IMR-90 (cell line): Measurements from ENCODE around the gene KCNN3. TPM values are rescaled to one million over a fixed set of nuclear protein-coding genes. Genes with fewer than 3 reads are reported as not detected.

Source experiments
- ATAC-seq: fragments of 200-7000 bp; cut with Tn5 transposase; 2 replicates; pipeline ENCODE4 v1.9.1; 2020; ENCODE audit warnings: low read depth, mild to moderate bottlenecking, moderate library complexity
- BruUV-seq: library from RNA; stranded (reverse); fragments of 400-500 nt; replicated peaks from 2 replicates; lab custom pipeline; 2021; lab: Mats Ljungman, UMichigan
- CTCF ChIA-PET: fragments of 300-600 bp; formaldehyde crosslinking; extraction: SDS; loops from one replicate; lab custom pipeline; 2021; ENCODE audit warnings: antibody characterized with exemption; lab: Yijun Ruan, JAX
- POLR2A ChIA-PET: fragments of 300-600 bp; sonication (Branson Sonifier 250); formaldehyde crosslinking; loops from one replicate; lab custom pipeline; 2022; ENCODE audit warnings: antibody characterized with exemption; ENCODE audit not compliant: unreplicated experiment; lab: Charles Lee
- DNase-seq: peaks from one replicate; pipeline ENCODE4 v3.0.0; 2013
- H2AFZ ChIP-seq: replicated peaks from 2 replicates; pipeline ENCODE3; 2013; ENCODE audit warnings: low read length, mild to moderate bottlenecking; ENCODE audit not compliant: poor library complexity
- H2AK5ac ChIP-seq: 2 replicates; pipeline ENCODE4 v1.6.1; 2013; ENCODE audit warnings: low read depth, low read length, inconsistent platforms
- H2AK9ac ChIP-seq: replicated peaks from 2 replicates; pipeline ENCODE3; 2013; ENCODE audit warnings: mild to moderate bottlenecking, low read depth, low read length, moderate library complexity; ENCODE audit not compliant: poor library complexity
- H2BK120ac ChIP-seq: 2 replicates; pipeline ENCODE4 v1.6.1; 2013; ENCODE audit warnings: low read depth, low read length, inconsistent platforms
- H2BK15ac ChIP-seq: 3 replicates; pipeline ENCODE4 v1.6.1; 2013; ENCODE audit warnings: low read depth, low read length, inconsistent platforms
- H2BK20ac ChIP-seq: 2 replicates; pipeline ENCODE4 v1.6.1; 2013; ENCODE audit warnings: low read depth, mild to moderate bottlenecking, inconsistent platforms, low read length, moderate library complexity
- H2BK5ac ChIP-seq: 2 replicates; pipeline ENCODE4 v1.6.1; 2013; ENCODE audit warnings: mild to moderate bottlenecking, low read depth, low read length, inconsistent platforms; ENCODE audit not compliant: poor library complexity, severe bottlenecking
- H3K14ac ChIP-seq: replicated peaks from 2 replicates; pipeline ENCODE4 v1.6.1; 2013; ENCODE audit warnings: low read depth, low read length, inconsistent platforms
- H3K18ac ChIP-seq: 2 replicates; pipeline ENCODE4 v1.6.1; 2013; ENCODE audit warnings: low read depth, low read length, control low read depth
- H3K23ac ChIP-seq: 2 replicates; pipeline ENCODE4 v1.6.1; 2013; ENCODE audit warnings: low read depth, low read length, inconsistent platforms
- H3K27ac ChIP-seq: 2 replicates; pipeline ENCODE4 v1.5.1; 2013; ENCODE audit warnings: mild to moderate bottlenecking, control low read depth, low read length; ENCODE audit not compliant: insufficient read depth
- H3K27me3 ChIP-seq: 2 replicates; pipeline ENCODE4 v1.6.1; 2013; ENCODE audit warnings: low read length; ENCODE audit not compliant: control insufficient read depth, insufficient read depth
- H3K36me3 ChIP-seq: 2 replicates; pipeline ENCODE4 v1.6.1; 2013; ENCODE audit warnings: low read length, mixed read lengths; ENCODE audit not compliant: control insufficient read depth, insufficient read depth
- H3K4ac ChIP-seq: 2 replicates; pipeline ENCODE4 v1.6.1; 2013; ENCODE audit warnings: low read depth, low read length, inconsistent platforms
- H3K4me1 ChIP-seq: 2 replicates; pipeline ENCODE4 v1.6.1; 2013; ENCODE audit warnings: low read length, mixed read lengths; ENCODE audit not compliant: control insufficient read depth, insufficient read depth
- H3K4me2 ChIP-seq: 2 replicates; pipeline ENCODE4 v1.6.1; 2013; ENCODE audit warnings: low read depth, mild to moderate bottlenecking, control low read depth, low read length, moderate library complexity
- H3K4me3 ChIP-seq: 2 replicates; pipeline ENCODE4 v1.5.1; 2013; ENCODE audit warnings: low read depth, mild to moderate bottlenecking, control low read depth, low read length, moderate library complexity; ENCODE audit not compliant: insufficient read depth
- H3K56ac ChIP-seq: 2 replicates; pipeline ENCODE4 v1.6.1; 2013; ENCODE audit warnings: low read length, inconsistent platforms; ENCODE audit not compliant: insufficient read depth; ENCODE audit errors: extremely low read depth
- H3K79me1 ChIP-seq, 2 experiments: 2 replicates each; pipeline ENCODE4 v1.6.1; 2013; ENCODE audit warnings: low read length in 2 of 2, inconsistent platforms in 1 of 2, low read depth in 1 of 2
- H3K9ac ChIP-seq: 2 replicates; pipeline ENCODE4 v1.6.1; 2013; ENCODE audit warnings: low read depth, low read length, control low read depth
- H3K9me1 ChIP-seq: 2 replicates; pipeline ENCODE4 v1.6.1; 2013; ENCODE audit warnings: low read length, inconsistent platforms; ENCODE audit not compliant: insufficient read depth
- H3K9me3 ChIP-seq: 2 replicates; pipeline ENCODE4 v1.6.1; 2013; ENCODE audit warnings: low read length; ENCODE audit not compliant: control insufficient read depth, insufficient read depth
- H4K20me1 ChIP-seq: 2 replicates; pipeline ENCODE4 v1.6.1; 2013; ENCODE audit warnings: low read length, inconsistent platforms; ENCODE audit not compliant: insufficient read depth
- H4K5ac ChIP-seq: 2 replicates; pipeline ENCODE4 v1.6.1; 2013; ENCODE audit warnings: mild to moderate bottlenecking, low read depth, low read length, control low read depth
- H4K8ac ChIP-seq, 2 experiments: 2 replicates each; pipeline ENCODE4 v1.6.1; 2013; ENCODE audit warnings: low read depth in 2 of 2, low read length in 2 of 2, control low read depth in 1 of 2, inconsistent platforms in 1 of 2
- H4K91ac ChIP-seq: 2 replicates; pipeline ENCODE4 v1.6.1; 2013; ENCODE audit warnings: low read depth, low read length, inconsistent platforms; ENCODE audit not compliant: insufficient read depth
- BHLHE40 ChIP-seq: fragments of 150-350 bp; IDR thresholded peaks from 2 replicates; pipeline ENCODE4 v1.6.1; 2016; ENCODE audit warnings: mild to moderate bottlenecking, low read depth, low read length
- CEBPB ChIP-seq: IDR thresholded peaks from 2 replicates; pipeline ENCODE4 v1.6.1; 2012; ENCODE audit warnings: low read depth, low read length, improper control_type of control experiment
- CHD1 ChIP-seq: IDR thresholded peaks from 2 replicates; pipeline ENCODE4 v1.6.1; 2012; ENCODE audit warnings: low read depth, low read length, improper control_type of control experiment
- FOS ChIP-seq: fragments of 150-350 bp; IDR thresholded peaks from 2 replicates; pipeline ENCODE4 v1.6.1; 2016; ENCODE audit warnings: low read depth, low read length
- MAFK ChIP-seq: IDR thresholded peaks from 2 replicates; pipeline ENCODE4 v1.6.1; 2012; ENCODE audit warnings: low read depth, low read length, improper control_type of control experiment
- MAZ ChIP-seq: IDR thresholded peaks from 2 replicates; pipeline ENCODE4 v1.6.1; 2012; ENCODE audit warnings: low read depth, mild to moderate bottlenecking, low read length, improper control_type of control experiment, moderate library complexity, borderline replicate concordance
- MXI1 ChIP-seq: IDR thresholded peaks from 2 replicates; pipeline ENCODE4 v1.6.1; 2012; ENCODE audit warnings: low read depth, mild to moderate bottlenecking, low read length, moderate library complexity, borderline replicate concordance
- NFE2L2 ChIP-seq: fragments of 150-350 bp; IDR thresholded peaks from 2 replicates; pipeline ENCODE4 v1.6.1; 2016; ENCODE audit warnings: low read depth, mild to moderate bottlenecking, low read length
- POLR2A ChIP-seq: IDR thresholded peaks from 2 replicates; pipeline ENCODE4 v1.6.1; 2012; ENCODE audit warnings: mild to moderate bottlenecking, low read depth, low read length
- RAD21 ChIP-seq: IDR thresholded peaks from 2 replicates; pipeline ENCODE4 v1.6.1; 2012; ENCODE audit warnings: low read length, improper control_type of control experiment
- RCOR1 ChIP-seq: IDR thresholded peaks from 2 replicates; pipeline ENCODE4 v1.6.1; 2012; ENCODE audit warnings: mild to moderate bottlenecking, low read length, improper control_type of control experiment; ENCODE audit not compliant: insufficient replicate concordance
- RFX5 ChIP-seq: IDR thresholded peaks from 2 replicates; pipeline ENCODE4 v1.8.0; 2012; ENCODE audit warnings: low read depth, mild to moderate bottlenecking, low read length, moderate library complexity
- SMC3 ChIP-seq: fragments of 150-350 bp; IDR thresholded peaks from 2 replicates; pipeline ENCODE4 v1.6.1; 2016; ENCODE audit warnings: low read depth, mild to moderate bottlenecking, antibody characterized with exemption, low read length, moderate library complexity
- WGBS, 2 experiments: methylation state at CpG; one replicate each; pipeline versions ENCODE4 v1.1.5 to v1.1.7; 2013; ENCODE audit warnings: missing lambda C conversion rate in 2 of 2; ENCODE audit not compliant: insufficient read length in 1 of 2; ENCODE audit errors: extremely low coverage in 2 of 2; 5-methylcytosine and 5-hydroxymethylcytosine counted together
- dilution Hi-C: fragments of 300-500 bp; cut with HindIII; formaldehyde crosslinking; loops from one replicate; pipeline ENCODE4 v1.14.3; 2018; ENCODE audit warnings: low sequenced_read_pairs; ENCODE audit not compliant: unreplicated experiment
- in situ Hi-C: fragments of 300-500 bp; cut with MboI; formaldehyde crosslinking; loops from 3 replicates; pipeline ENCODE4 v1.14.3; 2019; ENCODE audit warnings: low sequenced_read_pairs, inconsistent platforms, mixed read lengths
- intact Hi-C: fragments of 100-400 bp; cut with micrococcal nuclease; formaldehyde crosslinking; loops from 2 replicates; pipeline ENCODE4 v1.10.0; 2022
- polyA plus RNA-seq, 3 experiments: library from polyadenylated mRNA; depleted of rRNA; stranded (reverse); fragments of >200 nt; gene quantifications; 2 replicates each; pipeline ENCODE4 v1.2.3, GENCODE V29; 2012; ENCODE audit warnings: low replicate concordance in 1 of 3
- total RNA-seq: library from RNA; depleted of rRNA; stranded (reverse); fragments of >200 nt; gene quantifications from 2 replicates; pipeline ENCODE4 v1.2.3, GENCODE V29; 2012
- TF ChIP-seq, protein P1 (sequence below): fragments of 150-350 bp; IDR thresholded peaks from 2 replicates; pipeline ENCODE4 v1.6.1; 2016; ENCODE audit warnings: low read depth, mild to moderate bottlenecking, low read length, moderate library complexity, borderline replicate concordance
- TF ChIP-seq, protein P2 (sequence below): conservative IDR thresholded peaks from 2 replicates; pipeline ENCODE4 v1.5.1; 2012; ENCODE audit warnings: mild to moderate bottlenecking, low read depth, low read length, improper control_type of control experiment
- TF ChIP-seq, protein P3 (sequence below): fragments of 150-350 bp; IDR thresholded peaks from 2 replicates; pipeline ENCODE4 v1.6.1; 2017; ENCODE audit warnings: mild to moderate bottlenecking, antibody characterized with exemption, low read length, low read depth

KCNN3 gene
- total and polyA plus RNA-seq, 2 of the 4 experiments (the other 2 are of a cell fraction): 0.02 TPM; not detected in 1

DNA sequence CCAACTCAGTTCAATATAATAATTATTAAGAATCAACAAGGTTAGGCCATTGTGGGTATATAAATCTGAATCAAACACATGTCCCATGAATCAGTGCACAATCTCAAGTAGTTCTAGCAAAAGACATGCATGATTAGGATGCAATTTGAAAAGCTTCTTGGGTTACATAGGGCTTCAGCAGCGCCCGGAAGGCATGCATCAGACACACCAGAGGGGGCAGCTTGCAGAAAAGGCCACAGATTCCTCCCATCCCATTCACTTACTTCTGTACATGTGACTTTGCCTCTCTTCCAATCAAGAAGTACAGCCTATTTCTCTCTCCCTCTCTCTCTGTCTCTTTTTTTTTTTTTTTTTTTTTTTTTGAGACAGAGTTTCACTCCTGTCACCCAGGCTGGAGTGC is 91.8 kb downstream of the KCNN3 start:
- Histone ChIP-seq H3K27me3 (peaks cover 61% of the 10 kb centered on the region), H2BK5ac (no peak overlapping the region), H3K23ac (no peak overlapping the region), H3K14ac (no peak overlapping the region), H3K36me3 (no peaks in the 10 kb centered on the region), H3K79me1 (no peaks in the 10 kb centered on the region), H2AFZ (no peak overlapping the region), H2AK5ac (no peak overlapping the region), H3K4me1 (no peaks in the 10 kb centered on the region), H3K9me1 (no peaks in the 10 kb centered on the region), H3K4me2 (no peak overlapping the region), H3K56ac (no peak overlapping the region), H3K9me3 (peaks cover 2% of the 10 kb centered on the region; the same call in 1 of the 2 replicates), H3K4me3 (no peak overlapping the region), H4K5ac (no peak overlapping the region), H3K9ac (no peak overlapping the region), H3K18ac (no peak overlapping the region), H2BK15ac (no peak overlapping the region), H2BK20ac (no peak overlapping the region), H3K27ac (no peak overlapping the region), H2BK120ac (no peak overlapping the region), H4K20me1 (no peaks in the 10 kb centered on the region), H3K4ac (no peak overlapping the region), H2AK9ac (no peak overlapping the region), H4K8ac (no peak overlapping the region), H4K91ac (no peak overlapping the region)
- intact Hi-C loops: no loop called here
- ChIA-PET POLR2A (no interaction called here), CTCF (no interaction called here)
- TF ChIP-seq CEBPB (no peak), SMC3 (no peak), RCOR1 (no peak), FOS (no peak), POLR2A (no peak), CHD1 (no peak), RAD21 (no peak), MXI1 (no peak), RFX5 (no peak), MAFK (no peak), BHLHE40 (no peak), NFE2L2 (no peak), MAZ (no peak)
- TF ChIP-seq, protein P1, sequence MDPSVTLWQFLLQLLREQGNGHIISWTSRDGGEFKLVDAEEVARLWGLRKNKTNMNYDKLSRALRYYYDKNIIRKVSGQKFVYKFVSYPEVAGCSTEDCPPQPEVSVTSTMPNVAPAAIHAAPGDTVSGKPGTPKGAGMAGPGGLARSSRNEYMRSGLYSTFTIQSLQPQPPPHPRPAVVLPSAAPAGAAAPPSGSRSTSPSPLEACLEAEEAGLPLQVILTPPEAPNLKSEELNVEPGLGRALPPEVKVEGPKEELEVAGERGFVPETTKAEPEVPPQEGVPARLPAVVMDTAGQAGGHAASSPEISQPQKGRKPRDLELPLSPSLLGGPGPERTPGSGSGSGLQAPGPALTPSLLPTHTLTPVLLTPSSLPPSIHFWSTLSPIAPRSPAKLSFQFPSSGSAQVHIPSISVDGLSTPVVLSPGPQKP: no peak
- TF ChIP-seq, protein P2, sequence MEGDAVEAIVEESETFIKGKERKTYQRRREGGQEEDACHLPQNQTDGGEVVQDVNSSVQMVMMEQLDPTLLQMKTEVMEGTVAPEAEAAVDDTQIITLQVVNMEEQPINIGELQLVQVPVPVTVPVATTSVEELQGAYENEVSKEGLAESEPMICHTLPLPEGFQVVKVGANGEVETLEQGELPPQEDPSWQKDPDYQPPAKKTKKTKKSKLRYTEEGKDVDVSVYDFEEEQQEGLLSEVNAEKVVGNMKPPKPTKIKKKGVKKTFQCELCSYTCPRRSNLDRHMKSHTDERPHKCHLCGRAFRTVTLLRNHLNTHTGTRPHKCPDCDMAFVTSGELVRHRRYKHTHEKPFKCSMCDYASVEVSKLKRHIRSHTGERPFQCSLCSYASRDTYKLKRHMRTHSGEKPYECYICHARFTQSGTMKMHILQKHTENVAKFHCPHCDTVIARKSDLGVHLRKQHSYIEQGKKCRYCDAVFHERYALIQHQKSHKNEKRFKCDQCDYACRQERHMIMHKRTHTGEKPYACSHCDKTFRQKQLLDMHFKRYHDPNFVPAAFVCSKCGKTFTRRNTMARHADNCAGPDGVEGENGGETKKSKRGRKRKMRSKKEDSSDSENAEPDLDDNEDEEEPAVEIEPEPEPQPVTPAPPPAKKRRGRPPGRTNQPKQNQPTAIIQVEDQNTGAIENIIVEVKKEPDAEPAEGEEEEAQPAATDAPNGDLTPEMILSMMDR: no peak
- TF ChIP-seq, protein P3, sequence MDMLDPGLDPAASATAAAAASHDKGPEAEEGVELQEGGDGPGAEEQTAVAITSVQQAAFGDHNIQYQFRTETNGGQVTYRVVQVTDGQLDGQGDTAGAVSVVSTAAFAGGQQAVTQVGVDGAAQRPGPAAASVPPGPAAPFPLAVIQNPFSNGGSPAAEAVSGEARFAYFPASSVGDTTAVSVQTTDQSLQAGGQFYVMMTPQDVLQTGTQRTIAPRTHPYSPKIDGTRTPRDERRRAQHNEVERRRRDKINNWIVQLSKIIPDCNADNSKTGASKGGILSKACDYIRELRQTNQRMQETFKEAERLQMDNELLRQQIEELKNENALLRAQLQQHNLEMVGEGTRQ: no peak
- DNase-seq: no peak
- no peak for ATAC-seq
- in situ Hi-C loops: no loop called here
- BruUV-seq: no TSS peak
- dilution Hi-C loops: no loop called here
- WGBS, 2 experiments: no CpG with 5 or more reads among the region's 2 CpGs
